Central memory CD8-positive, alpha-beta T cell (primary cell): Measurements from ENCODE around the gene RAD51B.

ENCODE experiments used
- ATAC-seq: fragments of 150-1000 bp; cut with Tn5 transposase; replicated peaks from 2 replicates; pipeline ENCODE4 v1.10.0; 2022; ENCODE audit warnings: mild to moderate bottlenecking, moderate FRiP score, moderate number of reproducible peaks; ENCODE audit not compliant: poor library complexity, severe bottlenecking; ENCODE audit errors: extremely low read depth
- DNase-seq, 2 donors: peaks; one replicate each; pipeline ENCODE4 v3.0.0; 2021; ENCODE audit warnings: low spot score in 2 of 2
- H3K27ac Mint-ChIP-seq: one replicate; pipeline ENCODE4 v1.8.0; 2022; ENCODE audit warnings: low read depth, mild to moderate bottlenecking, moderate library complexity, mixed read lengths
- H3K27me3 Mint-ChIP-seq: one replicate; pipeline ENCODE4 v1.8.0; 2022; ENCODE audit warnings: mixed read lengths
- H3K36me3 Mint-ChIP-seq: one replicate; pipeline ENCODE4 v1.8.0; 2022; ENCODE audit warnings: mild to moderate bottlenecking, moderate library complexity, mixed read lengths; ENCODE audit not compliant: insufficient read depth
- H3K4me1 Mint-ChIP-seq: one replicate; pipeline ENCODE4 v1.8.0; 2022; ENCODE audit warnings: mixed read lengths
- H3K4me3 Mint-ChIP-seq: one replicate; pipeline ENCODE4 v1.8.0; 2022; ENCODE audit warnings: mild to moderate bottlenecking, moderate library complexity, mixed read lengths
- H3K9me3 Mint-ChIP-seq: one replicate; pipeline ENCODE4 v1.8.0; 2022; ENCODE audit warnings: mixed read lengths

RAD51B gene

GRCh38 chr14:68616221-68616902, 796.8 kb downstream of the RAD51B start:
- Mint-ChIP-seq H3K27me3 (no peaks in the 10 kb centered on the region), H3K4me3 (no peak overlapping the region), H3K36me3 (peaks cover 2% of the 10 kb centered on the region), H3K9me3 (peaks cover 30% of the 10 kb centered on the region), H3K27ac (peak overlapping the region; percentile 30), H3K4me1 (no peaks in the 10 kb centered on the region)
- ATAC-seq: no peak
- DNase-seq: no peak

DNA sequence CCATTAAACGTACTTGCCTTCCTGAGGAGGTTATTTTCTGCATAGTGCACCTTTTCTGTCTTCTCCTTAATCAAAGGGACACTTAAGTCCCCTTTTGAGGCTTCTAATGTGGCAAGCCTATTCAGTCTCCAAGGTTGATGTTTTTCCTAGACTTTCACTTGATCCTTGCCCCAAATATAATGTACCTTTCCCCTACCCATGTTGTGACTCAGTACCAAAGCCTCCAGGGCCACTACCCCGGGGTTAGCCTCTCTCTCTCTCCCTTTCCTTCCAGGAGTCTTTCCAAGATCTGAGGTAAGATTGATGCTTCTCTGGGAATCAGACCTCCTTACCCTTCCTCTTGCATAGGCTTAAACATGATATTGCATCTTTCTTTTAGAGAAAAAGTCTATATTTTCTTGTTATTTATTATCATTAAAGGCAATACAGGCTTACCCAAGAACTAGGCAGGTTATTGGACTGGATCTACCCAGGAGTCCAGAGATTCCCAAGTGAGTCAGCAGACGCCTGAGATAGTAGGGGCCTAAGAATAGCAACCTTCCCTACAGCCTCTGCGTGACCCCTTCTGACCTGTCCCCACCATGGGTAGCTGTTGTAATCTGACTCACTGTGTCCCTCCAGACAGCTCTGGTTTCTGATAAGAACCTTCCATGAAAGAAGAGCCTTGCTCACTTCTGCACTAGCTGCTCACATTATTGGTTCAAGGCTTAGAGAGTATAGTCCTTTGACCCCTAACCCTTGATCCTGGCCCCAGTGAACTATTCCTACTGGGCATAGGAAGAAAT, 800.4 kb downstream of the RAD51B start:
- Mint-ChIP-seq H3K36me3 (peaks cover 4% of the 10 kb centered on the region), H3K9me3 (peaks cover 24% of the 10 kb centered on the region), H3K4me1 (peaks cover 5% of the 10 kb centered on the region), H3K4me3 (no peak overlapping the region), H3K27ac (no peak overlapping the region), H3K27me3 (no peaks in the 10 kb centered on the region)
- ATAC-seq (no peak), DNase-seq (no peak)

GRCh38 chr14:68621400-68622365, 802.1 kb downstream of the RAD51B start:
- DNase-seq (no peak), ATAC-seq (no peak)
- H3K36me3 Mint-ChIP-seq: peaks cover 2% of the 10 kb centered on the region
- peaks cover 13% of the 10 kb centered on the region for H3K9me3 Mint-ChIP-seq
- H3K4me1 Mint-ChIP-seq: peaks cover 5% of the 10 kb centered on the region
- no peak overlapping the region for H3K4me3 Mint-ChIP-seq
- no peak overlapping the region for H3K27ac Mint-ChIP-seq
- no peaks in the 10 kb centered on the region for H3K27me3 Mint-ChIP-seq

DNA sequence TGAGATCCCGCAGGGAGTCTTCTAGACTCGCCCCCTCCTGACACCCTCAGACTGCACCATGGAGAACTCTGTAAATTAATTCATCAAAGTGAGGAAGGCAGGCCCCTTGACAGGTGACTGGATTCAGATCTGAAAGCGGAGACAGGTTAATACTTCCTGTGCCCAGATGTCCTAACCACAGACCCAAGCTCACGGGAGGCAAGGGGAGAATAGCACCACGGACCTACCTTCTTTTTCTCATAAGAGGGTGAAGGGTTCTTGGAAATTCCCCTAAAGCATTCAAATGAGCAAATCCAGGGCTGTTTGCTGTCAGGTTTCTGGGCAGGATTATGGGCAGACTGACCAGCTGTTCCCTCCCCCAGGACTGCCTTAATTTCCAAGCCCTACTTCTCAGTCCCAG, 803.3 kb downstream of the RAD51B start:
- no peak for DNase-seq
- Mint-ChIP-seq H3K27ac (no peak overlapping the region), H3K36me3 (peaks cover 2% of the 10 kb centered on the region), H3K4me1 (peaks cover 5% of the 10 kb centered on the region), H3K4me3 (no peak overlapping the region), H3K27me3 (no peaks in the 10 kb centered on the region), H3K9me3 (peaks cover 8% of the 10 kb centered on the region)
- ATAC-seq: no peak

GRCh38 chr14:68623307-68623706, 803.7 kb downstream of the RAD51B start:
- DNase-seq (no peak), ATAC-seq (no peak)
- Mint-ChIP-seq H3K27me3 (no peaks in the 10 kb centered on the region), H3K9me3 (peaks cover 5% of the 10 kb centered on the region), H3K36me3 (peaks cover 2% of the 10 kb centered on the region), H3K4me1 (peaks cover 5% of the 10 kb centered on the region), H3K4me3 (no peak overlapping the region), H3K27ac (no peak overlapping the region)

- no peak for ATAC-seq
- peaks cover 5% of the 10 kb centered on the region for H3K36me3 Mint-ChIP-seq
- H3K4me1 Mint-ChIP-seq: peaks cover 7% of the 10 kb centered on the region
- no peaks in the 10 kb centered on the region for H3K9me3 Mint-ChIP-seq
- DNase-seq: no peak
- H3K4me3 Mint-ChIP-seq: no peak overlapping the region
- H3K27ac Mint-ChIP-seq: no peak overlapping the region
- no peaks in the 10 kb centered on the region for H3K27me3 Mint-ChIP-seq
Measured at GRCh38 chr14:68623826-68624225, 804.2 kb downstream of the RAD51B start.

DNA sequence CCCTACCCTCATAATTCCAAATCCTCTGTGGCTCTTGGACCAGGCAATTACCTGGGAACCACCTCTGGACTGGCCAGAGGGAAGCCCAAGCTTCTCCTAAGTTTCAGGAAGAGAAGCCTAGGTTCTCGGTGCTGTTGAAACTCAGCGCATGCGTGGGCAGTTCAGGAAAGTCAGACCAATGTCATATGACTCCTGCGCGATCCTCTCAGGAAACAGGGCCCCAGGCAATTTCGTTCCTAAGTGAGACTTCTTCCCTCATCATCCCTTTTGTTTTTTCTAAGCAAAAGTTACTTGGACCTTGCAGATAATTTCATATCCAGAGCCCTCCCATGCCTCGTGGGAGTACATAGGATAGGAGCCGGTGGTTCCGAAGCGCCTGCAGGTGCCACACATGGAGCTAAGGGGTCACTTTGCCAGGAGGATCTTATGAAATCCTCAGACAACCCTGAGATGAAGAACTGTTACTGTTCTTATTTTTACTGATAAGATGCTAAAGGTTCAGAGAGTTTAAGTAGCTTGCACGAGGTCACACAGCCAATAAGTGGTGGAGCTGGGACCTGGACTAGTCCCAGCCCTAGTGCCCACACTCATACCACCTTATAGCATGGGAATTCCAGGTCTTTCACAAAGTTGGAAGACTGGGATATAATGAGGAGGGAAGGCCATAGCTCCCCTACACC, 805.1 kb downstream of the RAD51B start:
- no peak overlapping the region for H3K27ac Mint-ChIP-seq
- peaks cover 11% of the 10 kb centered on the region for H3K4me1 Mint-ChIP-seq
- H3K9me3 Mint-ChIP-seq: no peaks in the 10 kb centered on the region
- H3K27me3 Mint-ChIP-seq: no peaks in the 10 kb centered on the region
- H3K36me3 Mint-ChIP-seq: peaks cover 5% of the 10 kb centered on the region
- H3K4me3 Mint-ChIP-seq: no peak overlapping the region
- DNase-seq (no peak), ATAC-seq (no peak)

DNA sequence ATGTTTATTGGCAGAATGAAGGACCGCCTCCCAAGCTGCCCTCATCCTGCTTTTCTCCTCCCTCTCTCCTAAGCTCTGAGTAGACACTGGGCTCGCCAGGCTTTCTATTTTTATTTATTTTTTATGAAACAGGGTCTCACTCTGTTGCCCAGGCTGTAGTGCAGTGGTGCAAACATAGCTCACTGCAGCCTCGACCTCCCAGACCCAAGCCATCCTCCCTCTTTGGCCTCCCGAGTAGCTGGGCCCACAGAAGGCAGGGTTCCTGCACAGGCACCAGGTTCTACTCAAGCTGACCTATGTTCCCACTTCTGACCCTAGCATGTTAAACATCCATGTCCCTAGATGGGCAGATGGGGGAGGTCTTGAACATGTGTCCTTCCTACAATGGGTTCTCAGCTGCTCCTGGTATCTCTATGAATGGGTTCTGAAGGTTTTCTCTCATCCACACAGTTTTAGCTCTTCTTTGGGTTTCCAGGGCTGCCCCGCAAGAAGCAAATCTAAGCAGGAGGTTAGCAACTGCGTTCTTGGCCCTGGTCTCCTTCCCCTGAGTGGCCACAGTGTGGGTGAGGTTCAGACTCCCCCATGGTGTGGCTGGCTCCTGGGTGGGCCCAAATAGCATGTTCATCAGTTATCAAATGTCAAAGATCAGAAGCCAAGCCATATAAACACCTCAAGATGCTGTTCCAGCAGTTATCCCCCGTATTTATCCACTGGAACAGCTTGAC, 805.9 kb downstream of the RAD51B start:
- no peak overlapping the region for H3K27ac Mint-ChIP-seq
- ATAC-seq (no peak), DNase-seq (no peak)
- H3K4me1 Mint-ChIP-seq: peaks cover 11% of the 10 kb centered on the region
- no peak overlapping the region for H3K4me3 Mint-ChIP-seq
- no peaks in the 10 kb centered on the region for H3K9me3 Mint-ChIP-seq
- peaks cover 5% of the 10 kb centered on the region for H3K36me3 Mint-ChIP-seq
- no peaks in the 10 kb centered on the region for H3K27me3 Mint-ChIP-seq

GRCh38 chr14:68626386-68626785, 806.8 kb downstream of the RAD51B start:
- no peak overlapping the region for H3K4me3 Mint-ChIP-seq
- peaks cover 5% of the 10 kb centered on the region for H3K36me3 Mint-ChIP-seq
- H3K27ac Mint-ChIP-seq: no peak overlapping the region
- ATAC-seq (no peak), DNase-seq (no peak)
- no peaks in the 10 kb centered on the region for H3K9me3 Mint-ChIP-seq
- no peaks in the 10 kb centered on the region for H3K27me3 Mint-ChIP-seq
- H3K4me1 Mint-ChIP-seq: peaks cover 11% of the 10 kb centered on the region

GRCh38 chr14:68627050-68627867, 807.7 kb downstream of the RAD51B start:
- Mint-ChIP-seq H3K4me1 (peaks cover 11% of the 10 kb centered on the region), H3K36me3 (peaks cover 4% of the 10 kb centered on the region), H3K27me3 (no peaks in the 10 kb centered on the region), H3K9me3 (no peaks in the 10 kb centered on the region), H3K27ac (no peak overlapping the region), H3K4me3 (no peak overlapping the region)
- DNase-seq: no peak
- no peak for ATAC-seq
